ENCODE measurements around the gene MROH7.

GRCh38 chr1:54665852-54666251, 24.3 kb downstream of the MROH7 start:
- no peak for TF ChIP-seq ZNF274 (IDR thresholded peaks at IDR 0.05; ENCODE audit: low read depth, low read length)
- TF ChIP-seq SUZ12 (IDR thresholded peaks at IDR 0.05; ENCODE audit: extremely low read depth, insufficient read depth, insufficient read length), result no peak

Data from NT2/D1 (cell line).